ENCODE data around the gene ADAMTSL1.

The ADAMTSL1 gene

DNA sequence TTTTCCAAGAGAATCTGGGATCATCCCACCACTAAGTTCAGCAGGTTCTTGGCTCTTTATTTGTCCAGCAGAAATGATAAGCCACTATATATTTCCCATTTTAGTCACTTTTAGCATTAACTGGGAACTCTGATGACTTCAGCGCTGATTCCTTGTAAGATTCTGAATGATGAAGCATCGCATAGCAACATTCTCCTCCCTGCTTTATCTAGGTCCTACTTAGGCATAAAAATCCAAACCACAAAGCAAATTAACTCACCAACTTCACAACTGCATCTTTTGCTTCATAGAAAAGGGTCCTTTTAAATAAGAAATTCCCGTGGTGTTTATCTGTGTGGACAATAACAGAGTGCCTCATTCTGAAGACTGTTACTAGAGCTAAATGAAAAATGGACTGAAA lies 355.1 kb downstream of the ADAMTSL1 start:
- no peaks in the 10 kb centered on the region for H3K9me3 Mint-ChIP-seq
- H3K27me3 Mint-ChIP-seq = no peaks in the 10 kb centered on the region

DNA sequence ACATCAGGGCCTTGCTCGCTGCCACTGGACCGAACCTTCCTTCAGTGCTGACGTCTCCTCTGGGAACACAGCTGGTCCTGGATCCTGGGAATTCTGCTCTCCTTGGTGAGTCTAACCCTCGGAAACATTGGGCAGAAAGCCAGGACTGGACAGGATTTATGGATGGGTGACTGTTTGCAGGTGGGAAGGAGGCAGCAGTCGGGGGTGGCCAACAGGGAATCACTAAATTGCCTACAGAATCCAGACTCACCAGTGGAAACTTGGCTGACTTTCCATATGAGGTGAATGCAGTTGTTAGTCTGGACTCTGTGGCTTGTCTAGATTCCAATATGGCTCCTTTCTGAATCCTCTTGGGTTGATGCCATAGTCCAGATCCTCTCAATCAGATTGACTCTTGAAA lies 355.9 kb downstream of the ADAMTSL1 start:
- H3K4me1 Mint-ChIP-seq = peaks cover 6% of the 10 kb centered on the region
- no peaks in the 10 kb centered on the region for H3K36me3 Mint-ChIP-seq (ENCODE audit: insufficient read depth)
- ATAC-seq (replicated peaks; ENCODE audit: extremely low read depth, poor library complexity, severe bottlenecking) (no peak), DNase-seq (ENCODE audit: low spot score in 2 of 2) (no peak)
- no peaks in the 10 kb centered on the region for H3K27me3 Mint-ChIP-seq
- no peak overlapping the region for H3K27ac Mint-ChIP-seq (ENCODE audit: low read depth)
- no peak overlapping the region for H3K4me3 Mint-ChIP-seq
- no peaks in the 10 kb centered on the region for H3K9me3 Mint-ChIP-seq

More for the DNA sequence above, 355.1 kb downstream of the ADAMTSL1 start:
- Mint-ChIP-seq H3K36me3 (ENCODE audit: insufficient read depth) (no peaks in the 10 kb centered on the region), H3K4me1 (peaks cover 6% of the 10 kb centered on the region), H3K27ac (ENCODE audit: low read depth) (no peak overlapping the region), H3K4me3 (no peak overlapping the region)
- DNase-seq (ENCODE audit: low spot score in 2 of 2) (no peak), ATAC-seq (replicated peaks; ENCODE audit: extremely low read depth, poor library complexity, severe bottlenecking) (no peak)

DNA sequence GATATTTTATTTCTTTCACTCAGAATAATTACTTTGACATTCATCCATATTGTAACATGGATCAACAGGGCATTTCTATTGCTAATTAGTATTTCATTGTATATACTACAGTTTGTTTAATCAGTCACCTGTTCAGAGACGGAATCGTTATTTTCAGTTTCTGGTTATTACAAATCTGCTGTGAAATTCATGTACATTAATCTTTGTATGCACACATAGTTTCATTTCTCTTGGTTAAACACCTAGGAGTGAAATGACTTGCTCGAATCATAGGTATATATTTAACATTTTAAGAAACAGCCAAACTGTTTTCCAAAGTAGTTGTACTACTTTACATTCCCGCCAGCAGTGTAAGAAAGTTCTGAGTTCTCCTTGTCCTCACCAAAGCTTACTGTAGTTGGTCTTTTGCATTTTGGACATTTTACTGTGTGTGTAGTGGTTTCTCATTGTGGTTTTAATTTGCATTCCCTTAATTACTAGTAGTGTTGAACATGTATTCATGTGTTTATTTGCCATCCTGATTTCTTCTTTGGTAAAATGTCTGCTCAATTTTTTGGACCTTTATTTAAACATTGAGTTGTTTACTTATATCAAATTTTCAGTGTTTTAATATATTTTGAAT lies 360.9 kb downstream of the ADAMTSL1 start:
- H3K27me3 Mint-ChIP-seq = peaks cover 7% of the 10 kb centered on the region
- no peaks in the 10 kb centered on the region for H3K9me3 Mint-ChIP-seq
- no peaks in the 10 kb centered on the region for H3K4me1 Mint-ChIP-seq
- ATAC-seq (replicated peaks; ENCODE audit: extremely low read depth, poor library complexity, severe bottlenecking) (no peak), DNase-seq (ENCODE audit: low spot score in 2 of 2) (no peak)
- H3K27ac Mint-ChIP-seq (ENCODE audit: low read depth) = no peak overlapping the region
- H3K36me3 Mint-ChIP-seq (ENCODE audit: insufficient read depth) = no peaks in the 10 kb centered on the region
- H3K4me3 Mint-ChIP-seq = no peak overlapping the region

DNA sequence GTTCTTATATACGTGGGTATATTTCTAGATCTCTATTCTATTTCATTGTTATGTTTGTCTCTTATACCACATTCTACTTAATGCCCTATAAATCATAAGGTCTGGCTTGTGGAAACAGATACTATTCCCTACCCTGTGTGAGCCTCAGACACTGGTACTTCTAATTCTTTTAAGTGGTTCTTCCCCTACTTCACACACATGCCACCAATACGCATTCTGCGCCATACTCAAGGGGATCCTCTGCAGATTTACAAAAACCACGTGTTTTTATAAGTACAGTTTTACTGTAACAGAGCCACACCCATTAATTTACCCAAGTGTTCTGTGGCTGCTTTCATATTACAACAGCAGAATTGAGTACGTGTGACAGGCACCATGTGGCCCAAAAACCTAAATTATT lies 363.4 kb downstream of the ADAMTSL1 start:
- H3K27me3 Mint-ChIP-seq = peaks cover 15% of the 10 kb centered on the region
- no peaks in the 10 kb centered on the region for H3K36me3 Mint-ChIP-seq (ENCODE audit: insufficient read depth)
- H3K27ac Mint-ChIP-seq (ENCODE audit: low read depth) = no peak overlapping the region

DNA sequence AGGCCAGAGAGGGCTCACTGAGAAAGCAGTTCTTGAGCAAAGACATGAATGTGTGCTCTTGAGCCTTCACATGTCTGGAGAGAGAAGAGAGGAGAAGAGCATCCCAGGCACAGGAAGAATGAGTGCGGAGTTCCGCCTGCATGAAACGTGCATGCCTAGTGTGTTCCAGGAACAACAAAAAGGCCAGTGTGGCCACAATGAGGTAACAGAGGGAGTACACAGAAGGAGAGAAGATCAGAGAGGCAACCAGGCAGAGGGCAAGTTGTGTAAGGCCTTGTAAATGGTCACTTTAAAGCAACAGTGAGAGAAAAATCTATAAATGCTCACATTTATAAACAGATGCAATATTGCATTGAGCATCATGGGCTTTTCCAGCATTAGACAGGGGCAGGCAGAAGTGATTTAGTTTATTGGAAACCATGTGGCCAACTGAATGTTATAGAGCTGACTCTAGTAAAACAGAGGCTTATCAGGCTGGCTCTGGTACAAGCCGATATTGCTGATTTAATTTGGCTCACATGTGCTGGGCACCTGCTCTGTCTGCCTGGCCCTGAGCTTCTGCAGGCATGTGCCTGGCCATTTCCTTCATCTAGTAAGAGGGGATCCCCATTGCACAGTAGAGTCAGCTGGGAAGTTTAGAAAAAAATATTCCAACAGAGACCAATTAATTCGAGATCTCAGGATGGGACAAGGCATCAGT lies 373.8 kb downstream of the ADAMTSL1 start:
- H3K4me3 Mint-ChIP-seq = no peak overlapping the region

More for the DNA sequence above, 363.4 kb downstream of the ADAMTSL1 start:
- no peaks in the 10 kb centered on the region for H3K9me3 Mint-ChIP-seq
- ATAC-seq (replicated peaks; ENCODE audit: extremely low read depth, poor library complexity, severe bottlenecking) (no peak), DNase-seq (ENCODE audit: low spot score in 2 of 2) (no peak)
- H3K4me3 Mint-ChIP-seq = no peak overlapping the region
- no peaks in the 10 kb centered on the region for H3K4me1 Mint-ChIP-seq

DNA sequence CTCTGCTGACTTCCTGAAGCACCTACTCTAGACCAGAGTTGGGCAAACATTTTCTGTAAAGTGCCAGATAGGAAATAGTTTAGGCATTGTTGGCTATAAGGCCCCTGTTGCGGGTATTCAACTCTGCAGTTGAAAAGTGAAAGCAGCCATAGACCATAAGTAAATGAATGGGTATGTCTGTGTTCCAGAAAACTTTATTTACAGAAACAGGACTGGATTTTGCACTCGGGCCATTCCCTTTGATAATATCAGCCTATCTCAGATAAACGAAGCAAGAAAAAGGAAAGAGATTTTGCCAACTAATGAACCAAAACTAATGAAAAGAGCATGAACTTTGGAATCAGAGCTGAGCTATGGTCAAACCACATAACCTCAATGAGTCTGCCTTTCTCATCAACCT lies 374.7 kb downstream of the ADAMTSL1 start:
- Mint-ChIP-seq H3K36me3 (ENCODE audit: insufficient read depth) (no peaks in the 10 kb centered on the region), H3K27me3 (peaks cover 15% of the 10 kb centered on the region), H3K4me3 (no peak overlapping the region), H3K9me3 (no peaks in the 10 kb centered on the region), H3K4me1 (no peaks in the 10 kb centered on the region), H3K27ac (ENCODE audit: low read depth) (no peak overlapping the region)
- no peak for ATAC-seq (replicated peaks; ENCODE audit: extremely low read depth, poor library complexity, severe bottlenecking)
- DNase-seq (ENCODE audit: low spot score in 2 of 2) = no peak

More for the DNA sequence above, 373.8 kb downstream of the ADAMTSL1 start:
- DNase-seq (ENCODE audit: low spot score in 2 of 2) (no peak), ATAC-seq (replicated peaks; ENCODE audit: extremely low read depth, poor library complexity, severe bottlenecking) (no peak)
- peaks cover 15% of the 10 kb centered on the region for H3K27me3 Mint-ChIP-seq
- no peak overlapping the region for H3K27ac Mint-ChIP-seq (ENCODE audit: low read depth)
- no peaks in the 10 kb centered on the region for H3K4me1 Mint-ChIP-seq
- no peaks in the 10 kb centered on the region for H3K9me3 Mint-ChIP-seq
- H3K36me3 Mint-ChIP-seq (ENCODE audit: insufficient read depth) = no peaks in the 10 kb centered on the region

DNA sequence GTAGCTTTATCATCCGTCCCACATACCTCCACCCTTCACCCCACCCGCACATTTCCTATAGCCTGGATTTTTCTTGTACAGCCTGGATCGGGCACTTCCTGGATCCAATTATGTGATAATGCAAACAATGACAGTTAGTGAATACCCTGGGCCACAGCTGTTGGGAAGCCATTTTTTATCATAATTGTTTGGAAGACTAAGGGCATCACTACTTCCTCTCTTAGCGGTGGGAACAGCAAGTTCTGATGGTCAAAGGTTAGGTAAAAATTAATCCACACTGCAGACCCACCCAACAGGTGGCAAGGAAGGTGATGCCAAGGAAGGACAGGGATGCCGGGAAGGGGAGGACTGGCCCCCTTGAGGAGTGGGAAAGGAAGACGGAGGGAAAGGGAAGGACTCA lies 375.3 kb downstream of the ADAMTSL1 start:
- H3K36me3 Mint-ChIP-seq (ENCODE audit: insufficient read depth) = no peaks in the 10 kb centered on the region
- ATAC-seq (replicated peaks; ENCODE audit: extremely low read depth, poor library complexity, severe bottlenecking) = no peak
- no peak overlapping the region for H3K27ac Mint-ChIP-seq (ENCODE audit: low read depth)
- no peak overlapping the region for H3K4me3 Mint-ChIP-seq
- no peaks in the 10 kb centered on the region for H3K9me3 Mint-ChIP-seq
- H3K27me3 Mint-ChIP-seq = peaks cover 13% of the 10 kb centered on the region
- DNase-seq (ENCODE audit: low spot score in 2 of 2) = no peak
- no peaks in the 10 kb centered on the region for H3K4me1 Mint-ChIP-seq

DNA sequence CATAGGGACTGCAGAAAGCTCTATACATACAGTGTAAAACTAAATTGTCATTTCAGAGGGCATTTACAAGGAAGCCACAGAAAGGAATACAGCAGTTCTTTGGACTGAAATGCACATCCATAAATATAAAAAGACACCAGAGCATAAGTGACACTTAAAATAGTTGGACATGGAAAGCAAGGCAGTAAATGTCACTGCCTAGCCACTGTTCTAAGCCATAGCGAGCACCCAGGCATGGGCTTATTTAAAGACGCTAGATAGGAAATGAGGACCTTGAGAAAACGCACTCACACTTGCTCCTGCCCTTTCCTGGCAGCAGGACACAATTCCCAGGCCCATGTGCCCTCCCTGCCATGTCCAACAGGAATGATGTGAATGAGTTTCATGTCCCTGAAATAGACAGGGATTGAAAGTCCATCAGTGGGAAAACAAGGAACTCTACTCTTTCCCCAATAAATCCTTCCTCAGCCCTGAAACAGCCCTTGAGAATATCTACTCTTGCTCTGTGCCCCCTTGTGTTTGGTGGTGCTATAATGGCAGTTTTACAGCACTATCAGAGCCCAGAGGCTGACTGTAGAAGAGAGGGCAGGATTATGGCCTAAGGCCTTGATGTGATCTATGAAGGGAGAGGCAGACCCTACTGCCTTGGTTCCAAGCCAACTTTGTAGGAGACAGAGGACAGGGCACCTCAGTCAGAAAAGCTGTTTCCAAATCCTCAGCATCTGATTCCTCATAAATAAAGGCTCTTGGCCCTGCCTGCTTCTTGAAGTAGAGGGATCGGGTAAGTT lies 376.1 kb downstream of the ADAMTSL1 start:
- Mint-ChIP-seq H3K9me3 (no peaks in the 10 kb centered on the region), H3K36me3 (ENCODE audit: insufficient read depth) (no peaks in the 10 kb centered on the region), H3K27ac (ENCODE audit: low read depth) (no peak overlapping the region), H3K4me1 (no peaks in the 10 kb centered on the region), H3K4me3 (no peak overlapping the region), H3K27me3 (peaks cover 13% of the 10 kb centered on the region)
- no peak for DNase-seq (ENCODE audit: low spot score in 2 of 2)
- no peak for ATAC-seq (replicated peaks; ENCODE audit: extremely low read depth, poor library complexity, severe bottlenecking)

DNA sequence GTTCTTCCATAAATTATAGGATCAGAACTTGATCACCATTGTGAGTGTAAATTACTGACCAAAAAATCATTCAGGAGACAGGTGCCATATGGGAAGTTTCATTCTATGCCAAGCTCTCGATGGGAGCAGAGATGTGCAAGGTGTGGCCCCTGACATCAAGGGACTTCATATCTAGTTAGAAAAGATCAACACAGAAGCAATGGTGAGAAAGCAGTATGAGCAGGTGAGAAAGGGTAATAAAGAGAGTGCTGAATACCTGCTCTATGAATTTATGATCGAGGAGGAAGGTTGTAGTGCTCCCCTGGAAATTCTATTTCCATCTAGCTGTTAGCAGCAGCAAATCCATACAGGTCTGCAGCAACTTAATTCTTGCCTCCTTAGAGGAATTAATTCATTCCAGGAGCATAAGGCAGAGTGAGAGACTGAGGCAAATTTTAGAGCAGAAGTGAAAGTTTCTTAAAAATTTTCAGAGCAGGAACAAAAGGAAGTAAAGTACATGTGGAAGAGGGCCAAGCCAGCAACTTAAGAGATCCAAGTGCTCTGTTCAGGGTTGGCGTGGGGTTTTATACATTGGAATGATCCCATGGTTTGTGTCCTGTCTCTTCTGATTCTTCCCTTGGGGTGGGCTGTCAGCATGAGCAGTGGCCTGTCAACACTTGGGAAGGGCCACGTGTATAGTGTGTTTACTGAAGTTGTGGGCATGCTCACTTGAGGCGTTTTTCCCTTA lies 377.3 kb downstream of the ADAMTSL1 start:
- H3K27me3 Mint-ChIP-seq = peaks cover 13% of the 10 kb centered on the region
- no peaks in the 10 kb centered on the region for H3K9me3 Mint-ChIP-seq
- ATAC-seq (replicated peaks; ENCODE audit: extremely low read depth, poor library complexity, severe bottlenecking) (no peak), DNase-seq (ENCODE audit: low spot score in 2 of 2) (no peak)
- no peak overlapping the region for H3K27ac Mint-ChIP-seq (ENCODE audit: low read depth)
- H3K36me3 Mint-ChIP-seq (ENCODE audit: insufficient read depth) = no peaks in the 10 kb centered on the region
- no peaks in the 10 kb centered on the region for H3K4me1 Mint-ChIP-seq
- H3K4me3 Mint-ChIP-seq = no peak overlapping the region

DNA sequence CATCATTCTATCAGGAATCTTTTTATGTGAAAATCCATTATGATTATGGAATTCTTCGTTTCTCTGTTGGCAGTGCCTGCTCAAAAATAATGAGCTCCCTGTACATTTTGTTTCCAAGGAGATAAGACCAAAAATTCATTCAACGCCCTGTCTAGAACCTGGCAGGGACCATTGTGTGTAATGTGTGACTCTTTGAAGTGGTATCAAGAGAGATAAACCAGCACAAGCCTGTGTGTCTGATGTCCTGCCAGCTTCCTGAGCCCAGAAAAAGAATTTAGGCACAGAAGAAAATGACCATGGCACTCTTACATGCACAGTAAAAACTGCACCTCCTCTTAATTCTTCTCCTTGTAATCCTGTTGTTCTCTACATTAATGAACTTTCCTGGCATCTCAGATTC lies 381.7 kb downstream of the ADAMTSL1 start:
- no peak for DNase-seq (ENCODE audit: low spot score in 2 of 2)
- ATAC-seq (replicated peaks; ENCODE audit: extremely low read depth, poor library complexity, severe bottlenecking) = no peak
- H3K4me3 Mint-ChIP-seq = no peak overlapping the region

DNA sequence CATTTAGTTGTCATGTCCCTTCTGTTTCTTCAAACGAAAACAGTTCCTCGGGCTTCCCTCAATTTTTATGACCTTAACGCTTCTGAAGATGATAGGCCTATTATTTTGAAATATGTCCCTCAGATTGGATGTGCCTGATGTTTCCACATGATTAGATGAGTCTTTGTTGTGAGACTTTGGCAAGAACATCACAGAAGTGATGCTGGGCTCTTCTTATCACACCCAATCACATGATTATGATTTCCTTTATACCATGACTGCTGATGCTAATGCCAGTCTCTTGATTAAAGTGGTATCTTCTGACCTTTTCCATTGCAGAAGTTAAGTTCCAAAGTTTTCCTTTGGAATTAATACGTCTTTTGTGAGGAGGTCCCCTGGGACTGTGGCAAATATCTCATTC lies 383.4 kb downstream of the ADAMTSL1 start:
- no peak for DNase-seq (ENCODE audit: low spot score in 2 of 2)
- Mint-ChIP-seq H3K9me3 (no peaks in the 10 kb centered on the region), H3K4me3 (no peak overlapping the region), H3K27ac (ENCODE audit: low read depth) (no peak overlapping the region), H3K36me3 (ENCODE audit: insufficient read depth) (no peaks in the 10 kb centered on the region), H3K4me1 (no peaks in the 10 kb centered on the region), H3K27me3 (peaks cover 60% of the 10 kb centered on the region)
- ATAC-seq (replicated peaks; ENCODE audit: extremely low read depth, poor library complexity, severe bottlenecking) = no peak

More for the DNA sequence above, 381.7 kb downstream of the ADAMTSL1 start:
- no peaks in the 10 kb centered on the region for H3K36me3 Mint-ChIP-seq (ENCODE audit: insufficient read depth)
- H3K27me3 Mint-ChIP-seq = peaks cover 43% of the 10 kb centered on the region
- no peak overlapping the region for H3K27ac Mint-ChIP-seq (ENCODE audit: low read depth)
- H3K9me3 Mint-ChIP-seq = no peaks in the 10 kb centered on the region
- no peaks in the 10 kb centered on the region for H3K4me1 Mint-ChIP-seq

DNA sequence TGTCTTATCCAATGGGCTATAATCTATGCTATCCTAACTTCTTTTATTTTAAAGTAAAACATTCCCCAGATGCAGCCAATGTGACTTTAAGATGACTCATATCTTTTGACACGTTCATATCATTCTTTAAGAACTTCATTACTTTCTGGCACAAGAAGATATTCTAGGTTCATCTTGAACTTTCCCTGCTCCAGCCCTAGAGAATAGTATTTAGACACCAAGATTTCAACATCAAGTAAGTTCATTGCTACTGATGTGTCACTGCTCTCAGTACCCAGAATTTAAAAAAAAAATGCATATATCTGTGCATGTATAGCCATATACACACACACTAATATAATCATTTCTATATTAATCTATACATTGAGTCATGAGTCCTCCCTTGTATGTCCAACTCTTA lies 383.8 kb downstream of the ADAMTSL1 start:
- H3K9me3 Mint-ChIP-seq = no peaks in the 10 kb centered on the region
- peaks cover 59% of the 10 kb centered on the region for H3K27me3 Mint-ChIP-seq
- H3K4me3 Mint-ChIP-seq = no peak overlapping the region
- ATAC-seq (replicated peaks; ENCODE audit: extremely low read depth, poor library complexity, severe bottlenecking) (no peak), DNase-seq (ENCODE audit: low spot score in 2 of 2) (no peak)
- no peaks in the 10 kb centered on the region for H3K4me1 Mint-ChIP-seq
- no peak overlapping the region for H3K27ac Mint-ChIP-seq (ENCODE audit: low read depth)
- H3K36me3 Mint-ChIP-seq (ENCODE audit: insufficient read depth) = no peaks in the 10 kb centered on the region
